ENCODE data around the gene CAPS.

Gene CAPS

GRCh38 chr19:5891938-5892771, 21.9 kb upstream of the CAPS start:
- no peak for DNase-seq (ENCODE audit: low read depth in 2 of 2)

- DNase-seq (ENCODE audit: low read depth in 2 of 2): no peak
Measured at GRCh38 chr19:5892772-5893275, 21.2 kb upstream of the CAPS start.

- DNase-seq (ENCODE audit: low read depth in 2 of 2): no peak
Measured at GRCh38 chr19:5893296-5893903, 20.7 kb upstream of the CAPS start.

GRCh38 chr19:5893907-5894703, 19.9 kb upstream of the CAPS start:
- DNase-seq (ENCODE audit: low read depth in 2 of 2): no peak

- DNase-seq (ENCODE audit: low read depth in 2 of 2): no peak
Measured at GRCh38 chr19:5894704-5895349, 19.2 kb upstream of the CAPS start.

GRCh38 chr19:5895409-5895808, 18.6 kb upstream of the CAPS start:
- no peak for DNase-seq (ENCODE audit: low read depth in 2 of 2)

GRCh38 chr19:5895890-5896289, 18.2 kb upstream of the CAPS start:
- no peak for DNase-seq (ENCODE audit: low read depth in 2 of 2)

- no peak for DNase-seq (ENCODE audit: low read depth in 2 of 2)
Measured at GRCh38 chr19:5896365-5897076, 17.5 kb upstream of the CAPS start.

GRCh38 chr19:5897189-5897969, 16.7 kb upstream of the CAPS start:
- no peak for DNase-seq (ENCODE audit: low read depth in 2 of 2)

GRCh38 chr19:5899728-5900526, 14.1 kb upstream of the CAPS start:
- DNase-seq (ENCODE audit: low read depth in 2 of 2): no peak

GRCh38 chr19:5900976-5901375, 13.1 kb upstream of the CAPS start:
- DNase-seq (ENCODE audit: low read depth in 2 of 2): no peak

GRCh38 chr19:5903056-5903623, 10.9 kb upstream of the CAPS start:
- no peak for DNase-seq (ENCODE audit: low read depth in 2 of 2)

GRCh38 chr19:5903624-5904351, 10.3 kb upstream of the CAPS start, which contains the start of gene NDUFA11:
Gene NDUFA11, minus strand, starts transcription at chr19:5903790. Its CDS starts 82 bp downstream, at chr19:5903708.
- DNase-seq (ENCODE audit: low read depth in 2 of 2): peak; percentile 93 to 94

- DNase-seq (ENCODE audit: low read depth in 2 of 2): peak; percentile 100
Measured at GRCh38 chr19:5904352-5905113, 9.5 kb upstream of the CAPS start, which contains the start of gene VMAC. Gene VMAC, plus strand, starts transcription at chr19:5904872. Its CDS starts 19 bp downstream, at chr19:5904891.

GRCh38 chr19:5905114-5905778, 8.8 kb upstream of the CAPS start:
- no peak for DNase-seq (ENCODE audit: low read depth in 2 of 2)

GRCh38 chr19:5907241-5907640, 6.8 kb upstream of the CAPS start:
- DNase-seq (ENCODE audit: low read depth in 2 of 2): peak in 1 of 2 donors; percentile 19
